H54 (cell line): ENCODE measurements around the gene MVK.

Experiments
- DNase-seq: peaks from one replicate; pipeline ENCODE4 v3.0.0; 2011; ENCODE audit warnings: low spot score, mixed read lengths; ENCODE audit not compliant: insufficient read length
- FAIRE-seq: peaks from 3 replicates; lab custom pipeline; 2011; peaks lifted over from hg19 to GRCh38; lab: Jason Lieb, UNC
- POLR2A ChIP-seq: IDR thresholded peaks from 2 replicates; pipeline ENCODE4 v1.6.1; 2011; ENCODE audit warnings: low read depth, mild to moderate bottlenecking, low read length

The MVK gene

GRCh38 chr12:109538191-109538863 lies 35.3 kb upstream of the MVK start:
- no peak for DNase-seq
- FAIRE-seq, result no peak
- no peak for TF ChIP-seq POLR2A

GRCh38 chr12:109539508-109539907 lies 34.1 kb upstream of the MVK start:
- TF ChIP-seq POLR2A, result no peak
- no peak for FAIRE-seq
- DNase-seq, result peak; percentile 45

- TF ChIP-seq POLR2A, result no peak
- no peak for DNase-seq
- FAIRE-seq, result no peak
Measured at GRCh38 chr12:109540526-109541412, 32.8 kb upstream of the MVK start.

- DNase-seq (no peak), FAIRE-seq (no peak)
- no peak for TF ChIP-seq POLR2A
Measured at GRCh38 chr12:109541413-109541726, 32.2 kb upstream of the MVK start.

- DNase-seq (peak; percentile 59), FAIRE-seq (no peak)
- TF ChIP-seq POLR2A, result no peak
Measured at GRCh38 chr12:109542014-109542413, 31.6 kb upstream of the MVK start.

GRCh38 chr12:109542876-109543275 lies 30.7 kb upstream of the MVK start:
- FAIRE-seq, result no peak
- no peak for DNase-seq
- TF ChIP-seq POLR2A, result no peak

- TF ChIP-seq POLR2A, result no peak
- FAIRE-seq (no peak), DNase-seq (peak; percentile 73)
Measured at GRCh38 chr12:109544955-109545531, 28.6 kb upstream of the MVK start.

GRCh38 chr12:109545826-109546225 lies 27.8 kb upstream of the MVK start:
- DNase-seq (no peak), FAIRE-seq (no peak)
- no peak for TF ChIP-seq POLR2A

GRCh38 chr12:109547286-109547685 lies 26.3 kb upstream of the MVK start:
- no peak for TF ChIP-seq POLR2A
- DNase-seq (no peak), FAIRE-seq (no peak)

GRCh38 chr12:109548258-109548657 lies 25.3 kb upstream of the MVK start:
- FAIRE-seq (no peak), DNase-seq (no peak)
- TF ChIP-seq POLR2A, result no peak

GRCh38 chr12:109549613-109550270 lies 23.9 kb upstream of the MVK start:
- DNase-seq (no peak), FAIRE-seq (no peak)
- TF ChIP-seq POLR2A, result no peak

- DNase-seq, result no peak
- no peak for TF ChIP-seq POLR2A
- no peak for FAIRE-seq
Measured at GRCh38 chr12:109550281-109550680, 23.3 kb upstream of the MVK start.

GRCh38 chr12:109551108-109551507 lies 22.5 kb upstream of the MVK start:
- no peak for TF ChIP-seq POLR2A
- DNase-seq (no peak), FAIRE-seq (no peak)

GRCh38 chr12:109552971-109553370 lies 20.6 kb upstream of the MVK start:
- DNase-seq, result no peak
- no peak for FAIRE-seq
- no peak for TF ChIP-seq POLR2A

- DNase-seq (no peak), FAIRE-seq (no peak)
- TF ChIP-seq POLR2A, result no peak
Measured at GRCh38 chr12:109553483-109553882, 20.1 kb upstream of the MVK start.
